Stimulated activated CD8-positive, alpha-beta memory T cell treated with anti-CD3 and anti-CD28 coated beads, Interleukin-2, amount 100 ng/mL, for 48 hours (primary cell): ENCODE data around the gene EEF2K.

Experiments
- DNase-seq, 2 donors: peaks; one replicate each; pipeline ENCODE4 v3.0.0-alpha.2; 2020; ENCODE audit warnings: low read depth in 2 of 2

The EEF2K gene

DNA sequence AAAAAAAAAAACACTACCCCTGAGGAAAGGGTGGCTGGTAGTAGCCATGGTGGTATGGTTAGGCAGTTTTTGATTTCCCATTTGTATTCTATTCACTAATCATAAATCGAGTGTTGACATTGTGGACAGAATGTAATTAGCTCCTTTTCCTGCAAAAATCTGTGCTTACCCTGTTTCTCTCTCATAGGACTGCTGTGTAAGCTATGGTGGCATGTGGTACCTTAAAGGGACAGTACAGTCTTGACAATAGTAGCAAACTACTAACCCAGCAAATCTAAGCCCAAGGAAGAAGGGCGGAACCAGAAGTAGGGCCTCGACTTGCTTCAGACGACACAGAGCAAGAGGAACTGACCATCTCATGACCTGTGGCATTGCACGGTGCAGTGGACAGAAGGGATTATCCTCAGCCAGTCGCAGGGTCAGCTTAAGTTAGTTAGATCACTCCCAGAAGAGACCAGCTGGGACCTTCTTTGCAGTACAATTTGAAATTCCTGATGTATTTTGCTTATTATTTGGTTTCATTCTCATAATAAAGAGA lies 127.4 kb downstream of the EEF2K start:
- DNase-seq: no peak

DNA sequence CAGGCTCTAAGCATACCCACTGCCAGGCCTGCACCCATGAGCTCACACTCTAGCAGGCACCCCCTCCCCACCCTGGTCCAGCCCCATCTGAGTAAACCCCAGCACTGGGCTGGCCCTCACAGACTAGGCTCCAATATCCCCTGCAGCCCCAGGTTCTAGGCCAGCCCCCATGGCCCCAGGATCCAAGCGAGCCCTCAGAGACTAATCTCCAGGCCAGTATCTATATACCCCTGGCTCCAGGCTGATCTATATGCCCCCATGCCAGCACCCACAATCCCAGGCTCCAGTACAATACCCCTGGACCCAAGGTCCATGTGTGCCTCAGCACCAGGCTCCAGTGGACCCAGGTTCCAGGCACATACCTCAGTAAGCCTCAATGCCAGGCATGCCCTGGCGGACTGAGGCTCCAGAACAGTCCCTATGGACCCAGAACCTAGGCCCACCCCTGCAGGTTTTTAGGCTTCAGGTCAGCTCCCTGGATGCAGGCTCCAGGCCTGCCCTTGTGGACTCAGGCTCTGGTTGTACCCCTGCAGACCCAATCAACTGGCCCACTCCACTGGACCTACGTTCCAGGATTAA lies 129.7 kb downstream of the EEF2K start:
- DNase-seq: no peak

DNA sequence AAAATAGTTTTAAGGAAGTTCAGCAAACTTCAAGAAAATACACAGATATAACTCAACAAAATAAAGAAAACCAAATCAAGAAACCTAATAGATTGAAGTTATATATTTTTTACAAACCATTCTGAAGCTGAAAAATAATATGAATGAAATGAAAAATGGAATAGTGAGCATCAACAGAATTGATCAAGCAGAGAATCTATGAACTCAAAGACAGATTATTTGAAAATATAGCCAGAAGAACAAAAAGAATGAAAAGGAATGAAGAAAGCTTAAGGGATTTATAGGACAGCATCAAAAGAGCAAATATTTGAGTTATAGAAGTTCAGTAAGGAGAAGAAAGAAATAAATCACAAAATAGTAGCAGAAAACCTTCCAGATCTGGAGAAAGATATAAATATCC lies 130.5 kb downstream of the EEF2K start:
- no peak for DNase-seq

DNA sequence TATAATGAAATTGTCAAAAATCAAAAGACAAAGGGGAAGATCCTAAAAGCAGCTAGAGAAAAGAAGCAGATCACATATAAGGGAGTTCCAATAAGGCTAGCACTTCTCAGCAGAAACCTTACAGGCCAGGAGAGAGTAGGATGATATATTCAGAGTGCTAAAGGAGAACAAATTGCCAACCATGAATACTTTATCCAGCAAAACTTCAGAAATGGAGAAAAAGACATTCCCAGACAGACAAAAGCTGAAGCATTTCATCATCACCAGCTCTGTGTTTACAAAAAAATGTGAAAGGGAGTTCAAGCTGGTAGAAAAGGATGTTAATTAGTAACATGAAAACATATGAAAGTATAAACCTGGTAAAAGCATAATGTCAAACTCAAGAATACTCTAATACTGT lies 131.0 kb downstream of the EEF2K start:
- no peak for DNase-seq

DNA sequence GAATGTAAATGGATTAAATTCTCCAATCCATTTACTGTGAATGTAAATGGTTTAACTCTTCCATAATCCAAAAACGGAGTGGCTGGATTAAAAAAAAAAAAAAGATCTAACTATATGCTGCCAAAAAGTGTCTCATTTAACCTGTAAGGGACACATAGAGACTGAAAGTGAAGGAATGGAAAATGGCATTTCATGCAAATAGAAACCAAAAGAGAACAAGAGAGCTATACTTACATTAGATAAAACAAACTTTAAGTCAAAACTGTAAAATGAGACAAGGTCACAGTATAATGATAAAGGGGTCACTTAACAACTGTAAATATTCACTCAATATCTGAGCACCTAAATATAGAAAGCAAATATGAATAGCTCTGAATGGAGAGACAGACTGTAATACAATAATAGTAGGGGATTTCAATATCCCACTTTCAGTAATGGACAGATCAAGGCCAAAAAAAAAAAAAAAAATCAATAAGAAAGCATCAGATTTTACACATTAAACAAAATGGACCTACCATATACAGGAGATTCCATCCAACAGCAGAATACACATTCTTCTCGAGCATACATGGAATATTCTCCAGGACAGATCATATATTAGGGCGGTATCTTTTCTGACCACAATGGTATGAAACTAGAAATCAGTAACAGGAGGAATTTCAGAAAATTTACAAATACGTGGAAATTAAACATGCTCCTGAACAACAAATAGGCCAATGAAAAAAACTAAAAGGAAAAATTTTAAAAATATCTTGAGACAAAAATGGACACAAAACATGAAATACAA lies 132.0 kb downstream of the EEF2K start:
- no peak for DNase-seq
